Measurements from ENCODE around the gene CSMD2.

Gene CSMD2

DNA sequence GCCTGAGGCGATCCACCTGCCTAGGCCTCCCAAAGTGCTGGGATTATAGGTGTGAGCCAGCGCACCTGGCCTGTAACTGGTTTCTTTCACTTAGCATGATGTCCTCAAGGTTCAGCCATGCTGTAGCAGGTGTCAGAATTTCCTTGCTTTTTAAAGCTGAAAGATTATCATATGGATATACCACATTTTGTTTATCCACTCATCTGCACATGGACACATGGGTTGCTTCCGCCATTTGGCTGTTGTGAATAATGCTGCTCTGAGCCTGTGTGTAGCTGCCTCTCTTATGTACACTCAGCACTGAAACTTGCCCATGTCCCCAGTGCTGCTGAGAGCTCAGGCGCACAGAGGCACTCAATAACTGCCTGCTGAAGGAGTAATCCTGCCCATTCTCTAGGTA, 11.8 kb downstream of the CSMD2 start:
- DNase-seq = no peak

DNA sequence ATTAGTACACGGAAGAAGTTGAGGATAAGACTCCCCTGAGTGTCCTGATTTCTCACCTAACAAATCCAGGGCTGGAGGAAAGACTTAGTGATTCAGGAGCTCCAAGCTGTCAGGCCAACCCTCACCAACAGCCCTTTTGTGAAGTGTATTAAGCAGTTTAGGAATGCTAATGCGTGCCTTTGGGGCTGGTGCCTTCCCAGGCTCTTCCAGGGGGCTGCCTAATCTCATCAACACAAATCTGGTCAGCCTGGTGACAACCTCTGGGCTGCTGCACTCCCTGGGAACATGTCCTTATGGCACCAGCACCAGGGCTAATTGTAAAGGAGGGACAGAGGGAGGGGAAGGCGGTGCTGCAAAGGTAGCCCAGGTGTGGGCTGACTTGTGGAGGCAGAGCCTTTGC, 15.5 kb downstream of the CSMD2 start:
- DNase-seq = no peak

DNA sequence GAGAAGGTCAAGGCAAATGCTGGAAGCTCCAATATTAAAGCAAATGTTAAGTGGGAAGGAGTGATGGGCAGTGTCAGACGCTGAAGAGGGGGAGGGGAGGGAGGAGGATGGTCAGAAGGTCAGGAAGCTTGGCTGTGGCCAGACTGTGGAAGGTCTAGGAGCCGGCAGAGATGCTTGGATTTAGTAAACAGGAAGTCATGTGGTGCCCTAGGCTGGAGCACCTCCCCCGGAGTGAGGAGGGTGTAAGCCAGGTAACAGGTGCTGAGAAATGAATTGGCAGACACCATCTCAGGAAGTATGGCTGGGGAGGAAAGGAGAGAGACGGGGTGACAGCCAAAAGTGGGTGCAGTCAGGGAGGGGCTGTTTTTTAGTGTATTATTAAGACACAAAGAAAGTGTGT, 17.7 kb downstream of the CSMD2 start:
- no peak for DNase-seq

DNA sequence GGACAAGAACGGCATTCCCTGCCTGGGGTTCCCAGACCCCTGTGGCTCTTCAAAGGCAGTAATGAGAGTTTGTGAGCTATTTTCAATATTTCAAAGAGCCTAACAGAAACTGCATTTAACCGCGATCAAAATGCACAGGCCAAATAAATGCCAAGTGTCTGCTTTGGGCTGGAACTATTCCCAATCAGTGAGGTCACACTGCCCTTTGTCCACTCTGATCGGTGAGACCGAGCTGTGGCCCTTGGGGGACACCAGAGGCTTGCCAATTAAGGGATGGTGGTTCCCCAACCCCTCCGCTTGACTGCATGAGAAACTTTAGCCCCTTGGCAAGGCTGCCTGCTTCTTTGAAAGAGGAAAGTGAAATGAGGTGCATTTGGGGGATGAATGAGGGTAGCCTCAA, 20.3 kb downstream of the CSMD2 start:
- no peak for DNase-seq

DNA sequence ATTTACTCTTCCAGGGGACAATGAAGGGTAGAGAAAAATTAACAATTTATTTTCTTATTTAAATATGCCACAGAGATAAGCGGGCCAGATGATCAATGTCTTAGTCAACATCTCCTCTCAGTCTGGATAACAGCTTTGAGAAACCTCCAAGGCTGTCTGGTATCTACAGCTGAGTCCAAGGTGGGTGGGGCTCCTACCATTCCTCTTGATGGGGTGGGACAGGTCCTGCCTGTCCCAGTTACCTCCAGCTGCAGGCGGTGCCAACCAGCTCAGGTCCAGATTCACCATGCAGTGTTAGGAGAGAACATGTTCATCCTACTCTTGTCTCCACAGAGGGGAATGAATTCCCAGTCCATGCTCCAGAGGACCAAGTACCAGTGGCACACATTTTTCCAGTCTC, 21.1 kb downstream of the CSMD2 start:
- no peak for DNase-seq

DNA sequence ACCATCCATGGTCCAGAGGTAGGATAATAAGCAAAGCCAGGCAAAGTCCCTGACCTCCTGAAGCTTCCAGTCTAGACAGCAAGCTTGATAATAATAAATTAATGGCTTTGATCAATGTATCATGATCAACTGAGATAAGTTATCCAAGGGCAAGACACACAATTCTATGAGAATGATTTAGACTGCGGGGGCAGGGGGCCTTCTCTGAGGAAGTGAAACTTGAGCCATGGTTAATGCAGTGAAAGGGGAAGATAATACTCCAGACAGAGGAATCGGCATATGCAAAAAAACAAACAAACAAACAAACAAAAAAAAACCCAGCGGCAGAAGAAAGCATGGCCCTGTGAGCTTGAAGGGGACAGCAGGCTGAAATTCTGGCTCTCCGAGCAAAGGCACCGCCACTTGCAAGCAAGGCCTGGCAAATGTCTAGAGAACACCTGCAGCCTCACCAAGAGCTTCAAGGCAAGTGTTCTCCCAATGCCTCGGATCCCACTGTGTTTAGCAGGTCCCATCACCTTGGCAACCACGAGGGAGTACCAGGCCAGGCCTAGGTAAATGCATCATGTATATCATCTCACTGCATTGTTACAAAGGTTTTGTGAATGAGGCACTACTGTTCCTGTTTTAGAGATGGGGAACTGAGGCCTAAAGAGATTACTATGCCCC, 24.9 kb downstream of the CSMD2 start:
- DNase-seq = no peak

DNA sequence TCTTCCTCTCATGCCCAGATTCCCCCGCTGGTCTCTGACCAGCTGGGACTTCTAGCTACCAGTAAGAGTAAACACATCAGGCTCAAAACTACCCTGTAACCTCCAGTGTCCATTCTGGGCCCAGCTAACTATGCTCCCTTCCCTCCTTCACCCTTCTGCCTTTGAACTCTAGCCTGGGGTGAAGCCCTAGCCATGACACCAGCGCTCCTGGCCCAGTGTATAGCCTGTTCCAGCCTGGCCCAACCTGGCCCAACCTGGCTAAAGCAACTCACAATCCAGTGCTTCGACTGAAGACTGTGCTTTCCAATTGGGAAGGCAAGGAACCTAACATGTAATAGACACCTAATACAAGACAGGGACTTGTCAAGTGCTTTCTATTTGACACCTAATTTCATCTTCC, 27.6 kb downstream of the CSMD2 start:
- DNase-seq = no peak

DNA sequence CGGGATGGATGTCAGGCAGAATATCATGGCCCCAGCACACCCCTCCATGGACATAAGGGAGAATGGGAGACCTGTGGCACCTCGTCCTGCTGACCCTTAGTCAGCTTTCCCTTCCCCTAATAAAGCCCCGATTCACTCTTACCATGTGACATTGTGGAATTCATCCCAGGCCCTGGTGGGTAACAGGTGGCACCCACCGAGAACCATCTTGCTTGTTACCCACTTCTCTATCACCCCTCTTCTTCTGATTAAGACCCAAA, 32.9 kb downstream of the CSMD2 start:
- DNase-seq = no peak

DNA sequence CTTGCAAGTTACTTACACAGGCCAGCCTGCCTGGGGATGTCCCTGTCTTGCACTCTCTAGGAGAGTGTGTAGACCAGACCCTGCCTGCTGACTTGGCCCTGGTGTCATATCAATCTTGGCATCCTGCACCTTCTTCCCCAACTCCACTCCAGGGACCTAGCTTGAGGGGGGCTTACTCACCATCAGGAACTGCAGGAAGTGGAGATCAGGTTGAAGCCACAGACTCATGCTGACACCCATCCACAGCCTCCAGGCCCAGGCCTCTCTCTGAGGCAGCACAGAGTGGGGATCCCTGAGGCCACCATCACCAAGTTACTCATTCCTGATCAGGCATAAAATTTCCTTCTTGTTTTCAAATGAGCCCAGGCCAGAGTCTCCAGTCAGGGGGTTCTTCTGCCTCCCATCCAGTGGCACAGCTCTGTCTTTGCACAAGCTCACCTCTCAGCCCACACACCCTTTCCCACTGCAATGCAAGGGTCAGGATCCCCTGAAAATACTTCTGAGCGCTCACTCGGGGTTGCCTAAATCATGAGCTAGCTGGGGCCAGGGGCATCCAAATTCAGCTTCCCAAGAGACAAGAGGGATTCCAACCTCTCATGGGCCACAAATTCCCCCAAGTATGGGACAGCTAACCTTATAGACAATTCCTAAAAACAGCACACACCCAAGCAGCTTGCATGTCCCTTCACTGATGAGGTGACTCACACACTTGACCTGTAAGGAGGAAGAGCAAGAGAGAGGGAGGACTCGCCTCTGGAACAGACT, 33.5 kb downstream of the CSMD2 start:
- no peak for DNase-seq

DNA sequence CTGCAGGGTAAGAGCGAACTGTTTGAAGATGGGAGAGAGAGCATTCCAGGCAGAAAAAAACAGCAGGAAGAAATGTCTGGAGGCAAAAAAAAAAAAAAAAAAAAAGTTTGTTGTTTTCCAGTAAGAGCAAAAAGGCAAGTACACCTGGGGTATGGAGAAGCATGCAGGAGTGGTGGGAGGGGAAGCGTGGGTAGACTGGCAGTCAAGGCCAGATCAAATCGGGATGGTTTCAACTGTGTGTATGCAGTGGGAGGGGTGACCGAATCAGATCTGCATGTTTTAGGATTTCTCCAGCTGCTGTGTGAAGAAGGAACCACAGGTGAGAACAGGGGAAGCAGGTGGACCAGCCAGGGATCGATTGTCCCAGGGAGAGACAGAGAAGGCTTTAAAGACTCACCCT, 34.7 kb downstream of the CSMD2 start:
- DNase-seq = no peak

DNA sequence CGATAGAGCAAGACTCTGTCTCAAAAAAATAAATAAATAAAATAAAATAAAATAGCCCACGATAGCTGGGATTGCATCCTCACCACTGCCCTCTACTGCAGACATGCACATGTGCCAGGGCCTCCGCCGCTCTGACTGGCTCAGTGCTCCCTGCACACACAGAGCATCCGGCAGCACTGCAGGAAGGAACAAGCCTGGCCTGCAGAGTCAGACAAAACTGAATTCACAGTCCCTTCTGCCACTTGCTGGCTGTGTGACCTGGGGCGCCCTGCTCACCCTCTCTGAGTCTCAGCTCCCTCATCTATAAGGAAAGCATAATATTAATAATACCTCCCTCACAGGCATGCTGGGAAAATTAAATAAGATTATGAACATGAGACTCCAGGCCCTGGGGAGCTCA, 35.4 kb downstream of the CSMD2 start:
- DNase-seq = no peak

DNA sequence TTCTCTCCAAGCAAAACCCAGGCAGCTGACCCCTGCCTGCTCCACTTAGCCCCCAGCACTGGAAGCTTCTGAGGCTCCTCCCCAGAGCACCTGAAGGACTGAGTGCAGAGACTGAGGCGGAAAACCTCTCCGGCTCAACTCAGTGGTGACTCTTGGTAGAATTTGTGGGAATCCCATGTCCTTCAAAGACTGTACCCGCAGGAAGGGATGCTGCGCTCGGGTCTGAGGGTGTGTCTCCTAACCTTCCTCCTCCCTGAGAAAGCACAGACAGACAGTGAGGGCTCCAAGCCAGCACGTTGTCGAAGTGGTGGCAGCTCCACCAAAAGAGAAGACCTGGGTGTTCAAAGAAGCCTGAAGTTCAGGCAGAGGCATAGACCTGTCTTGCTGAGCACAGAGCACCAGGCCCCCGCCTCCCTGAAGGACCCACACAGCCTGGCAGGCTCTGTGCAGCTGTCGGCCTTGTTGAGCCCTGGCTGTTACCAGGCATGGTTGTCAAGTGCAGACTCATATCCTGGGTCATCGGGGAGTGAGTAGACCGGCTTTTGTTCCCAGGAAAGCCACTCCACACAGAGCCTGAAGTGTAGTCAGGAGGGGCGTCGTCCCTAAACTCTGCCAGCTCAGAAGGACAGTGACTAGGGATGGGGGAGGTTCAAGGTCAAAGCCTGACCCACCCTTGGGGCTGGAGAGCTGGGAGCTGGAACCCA, 36.7 kb downstream of the CSMD2 start:
- DNase-seq = no peak

DNA sequence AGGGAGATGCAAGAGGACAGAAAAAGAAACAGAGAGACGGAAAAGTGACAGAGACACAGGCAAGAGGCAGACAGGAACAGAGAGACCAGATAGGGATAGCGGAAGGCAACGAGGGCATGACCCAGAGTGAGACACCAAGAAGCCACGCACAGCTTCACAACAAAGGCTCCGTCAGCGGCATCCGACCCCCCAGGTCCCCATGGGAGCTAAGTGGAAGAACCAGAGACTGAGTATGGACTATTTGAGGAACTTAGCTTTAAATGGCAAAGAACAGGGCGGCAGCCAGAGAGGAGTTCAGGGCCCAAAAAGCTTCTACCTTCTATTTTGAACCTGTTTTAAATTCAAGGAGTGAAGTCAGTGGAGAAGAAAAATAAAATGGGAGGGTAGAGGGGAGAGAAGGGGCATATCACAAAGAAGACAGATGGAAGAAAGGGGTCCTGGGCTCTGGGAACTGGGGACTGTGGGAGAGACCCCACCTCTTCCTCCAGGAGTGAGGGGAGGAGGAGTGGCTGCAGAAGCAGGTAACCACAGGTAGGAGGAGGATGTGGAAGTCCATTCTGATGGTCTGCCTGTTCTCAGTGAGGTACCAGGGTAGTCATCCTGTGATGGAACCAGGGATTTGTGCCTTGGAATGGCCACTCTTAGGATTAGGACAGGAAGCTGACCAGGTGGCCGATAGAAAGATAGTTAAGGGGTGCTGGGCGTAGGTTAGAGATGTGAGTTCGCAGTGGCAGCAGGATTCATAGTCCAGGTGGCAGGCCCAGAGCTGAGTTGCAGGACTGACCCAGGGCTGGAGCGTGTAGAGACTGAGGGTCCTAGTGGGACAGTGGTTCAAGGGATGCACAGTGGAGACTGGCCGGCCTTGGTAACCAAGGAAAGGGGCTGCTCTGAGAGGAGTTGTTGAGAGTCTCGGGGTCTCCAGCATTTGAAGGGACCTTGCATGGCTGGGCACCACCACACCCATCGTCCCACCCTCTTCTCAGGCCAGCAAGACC, 37.7 kb downstream of the CSMD2 start:
- no peak for DNase-seq

DNA sequence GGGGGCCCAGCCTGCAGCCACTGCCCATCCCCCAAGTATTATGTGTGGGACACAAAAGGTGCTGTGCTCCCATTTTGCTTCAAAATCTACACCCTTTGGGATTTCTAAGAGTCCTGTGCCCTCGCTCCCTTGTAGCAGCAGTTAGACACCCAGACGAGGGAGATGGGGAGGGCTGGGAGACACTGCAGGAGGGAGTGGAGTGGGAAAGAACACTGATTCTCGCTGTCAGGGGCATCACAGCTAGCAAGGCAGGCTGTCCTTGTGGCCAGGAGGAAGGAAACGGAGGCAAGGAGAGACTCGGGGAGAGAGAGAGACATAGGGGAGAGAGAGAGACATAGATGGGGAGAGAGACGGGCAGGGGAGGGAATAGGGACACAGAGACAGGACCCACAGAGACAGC, 38.5 kb downstream of the CSMD2 start:
- no peak for DNase-seq

DNA sequence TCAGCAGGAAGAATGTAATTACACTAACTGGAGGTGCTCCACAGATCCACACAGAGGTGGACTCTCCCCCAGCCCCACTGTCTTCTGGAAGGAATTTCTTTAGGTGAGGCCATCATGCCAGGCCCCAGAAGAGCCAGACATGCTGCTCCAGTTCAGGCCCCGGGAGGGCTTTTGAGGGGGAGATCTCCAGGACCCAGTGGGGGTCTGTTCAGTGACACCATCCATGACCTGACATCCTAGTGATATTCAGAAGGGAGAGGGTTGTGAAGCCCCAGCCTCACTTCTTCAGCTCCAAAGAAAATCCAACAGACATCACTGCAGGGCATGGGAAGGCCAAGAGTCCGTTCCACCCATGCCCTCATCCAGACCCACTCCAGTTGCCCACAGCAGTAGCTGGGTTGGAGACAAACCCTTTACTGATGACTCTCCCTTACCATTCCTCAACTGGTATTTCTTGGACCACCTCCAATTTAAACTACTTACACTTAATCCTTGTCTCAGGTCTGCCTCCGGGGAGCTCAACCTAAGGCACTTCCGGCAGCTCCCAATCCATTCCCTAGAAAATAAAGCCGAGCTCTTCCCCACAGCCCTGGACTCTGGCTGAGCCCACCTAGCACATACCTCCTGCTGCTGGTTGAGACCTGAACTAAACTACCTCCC, 39.2 kb downstream of the CSMD2 start:
- no peak for DNase-seq

DNA sequence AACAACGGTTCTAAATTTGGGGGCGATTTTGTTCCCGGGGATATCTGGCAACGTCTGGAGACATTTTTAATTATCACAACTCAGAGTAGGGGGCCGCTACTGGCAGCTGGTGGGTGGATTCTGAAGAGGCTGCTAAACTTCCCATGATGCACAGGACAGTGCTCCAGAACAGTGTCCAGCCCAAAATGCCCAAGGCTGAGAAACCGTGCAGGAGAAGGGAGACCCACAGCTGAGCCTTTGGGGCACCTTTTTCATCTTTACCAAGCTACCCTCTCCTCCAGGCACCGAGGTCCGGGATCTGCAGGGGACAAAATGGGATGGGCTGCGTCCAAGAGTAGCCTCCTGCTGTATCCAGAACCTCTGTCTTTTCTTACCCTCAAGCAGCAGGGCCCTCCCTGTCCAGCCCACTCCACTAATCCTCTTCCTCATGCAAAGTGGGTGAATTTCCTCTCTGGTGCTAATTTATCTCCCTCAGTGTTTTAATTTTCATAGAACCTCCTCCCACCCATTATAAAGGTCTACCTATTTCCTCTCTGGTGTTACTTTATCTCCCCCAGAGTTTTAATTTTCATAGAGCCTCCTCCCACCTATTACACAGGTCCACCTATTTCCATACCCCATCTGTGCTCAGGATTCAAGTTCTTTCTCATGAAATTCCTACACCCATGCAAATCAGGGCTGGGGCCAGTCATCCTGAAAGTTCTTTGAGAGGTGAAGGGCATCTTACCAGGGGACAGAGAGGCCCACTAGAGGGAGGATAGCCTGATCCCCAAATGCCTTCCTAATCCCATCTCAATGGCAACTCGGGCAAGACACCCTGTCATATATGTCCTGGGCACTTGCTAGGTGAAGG, 42.7 kb downstream of the CSMD2 start:
- no peak for DNase-seq

DNA sequence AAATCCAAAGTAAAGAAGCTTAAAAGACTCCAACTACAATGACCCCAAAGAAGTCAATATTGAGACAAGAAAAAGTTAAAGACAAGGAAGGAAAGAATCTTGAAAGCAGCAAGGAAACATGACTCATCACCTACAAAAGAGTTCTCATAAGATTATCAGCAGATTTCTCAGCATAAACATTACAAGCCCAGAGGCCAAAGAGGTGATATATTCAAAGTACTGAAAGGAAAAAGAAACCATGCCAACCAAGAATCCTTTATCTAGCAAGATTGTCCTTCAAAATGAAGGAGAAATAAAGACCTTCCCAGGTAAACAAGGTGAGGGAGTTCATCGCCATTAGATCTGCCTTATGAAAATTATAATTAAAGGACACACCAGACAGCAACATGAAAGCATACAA, 49.8 kb downstream of the CSMD2 start:
- no peak for DNase-seq

DNA sequence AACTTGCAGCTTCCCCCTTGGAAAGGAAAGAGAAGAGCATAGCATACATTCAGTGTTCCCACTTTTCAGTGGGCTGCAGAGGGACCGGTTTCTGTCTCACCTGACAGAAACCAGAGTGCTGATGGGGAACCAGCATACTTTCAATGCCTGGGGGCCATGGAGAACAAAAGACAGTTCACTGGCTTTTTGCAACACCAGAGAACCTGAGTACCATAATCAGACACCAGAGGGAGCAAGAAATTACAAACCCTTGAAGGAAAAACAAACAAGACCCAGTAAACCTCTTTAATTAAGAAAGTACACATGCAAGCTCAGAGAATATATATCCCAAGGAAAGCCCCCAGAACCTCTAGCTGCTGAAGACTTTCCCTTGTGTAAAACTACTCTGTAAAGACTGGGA, 51.1 kb downstream of the CSMD2 start:
- no peak for DNase-seq

DNA sequence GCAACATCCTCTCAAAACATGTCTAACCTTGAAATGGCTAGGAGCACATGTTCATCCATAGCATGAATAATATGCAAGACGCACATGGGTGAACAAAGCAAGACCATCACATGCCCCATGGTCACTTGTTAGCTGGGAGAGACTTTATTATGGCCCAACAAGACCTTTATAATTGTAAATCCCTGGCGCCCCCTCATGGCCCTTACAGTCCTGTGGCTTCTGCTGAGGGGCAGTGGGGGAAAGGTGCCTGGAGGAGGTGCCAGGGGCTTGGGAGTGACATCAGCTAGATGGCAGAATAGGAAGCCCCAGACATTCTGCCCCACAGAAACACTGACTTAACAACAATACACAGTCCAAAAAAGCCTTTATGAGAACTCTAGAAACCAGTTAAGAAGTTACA, 51.7 kb downstream of the CSMD2 start:
- DNase-seq = no peak

DNA sequence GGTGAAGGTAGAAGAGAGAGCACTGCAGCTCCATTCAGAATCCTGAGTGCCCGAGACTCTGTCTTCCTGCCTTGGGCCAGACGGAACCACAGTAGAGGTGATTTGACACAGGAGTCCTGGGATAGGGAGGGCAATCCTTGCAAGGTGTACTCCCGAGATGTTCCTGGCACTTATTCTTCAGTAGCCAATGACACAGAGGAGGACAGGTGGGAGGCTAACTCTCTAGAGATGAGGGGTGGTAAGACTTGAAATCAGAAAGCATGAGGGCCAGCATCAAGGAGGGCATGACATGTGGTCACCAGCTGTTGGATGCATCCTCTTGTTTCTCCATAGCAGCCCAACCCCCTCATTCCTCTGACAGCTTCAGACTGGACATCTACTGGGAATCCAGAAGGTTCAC, 56.3 kb downstream of the CSMD2 start:
- DNase-seq = no peak

DNA sequence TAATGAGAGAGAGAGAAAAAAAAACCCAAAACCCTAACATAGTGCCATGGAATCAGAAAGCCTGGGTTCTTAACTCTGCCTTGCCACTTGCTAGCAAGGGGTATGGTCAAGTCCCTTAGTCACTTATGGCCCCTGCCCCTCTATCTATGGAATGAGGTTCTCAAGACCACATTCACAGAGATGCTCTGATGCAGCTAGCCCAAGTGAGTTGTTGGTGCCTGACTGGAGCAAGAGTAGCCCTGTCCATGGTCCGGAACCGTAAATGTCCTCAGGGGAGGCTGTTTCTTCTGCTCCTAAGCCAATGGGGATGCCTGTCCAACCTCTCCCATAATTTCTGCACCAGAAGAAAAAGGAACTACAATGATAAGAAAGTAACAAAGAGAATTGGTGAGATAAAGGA, 56.8 kb downstream of the CSMD2 start:
- DNase-seq = no peak

DNA sequence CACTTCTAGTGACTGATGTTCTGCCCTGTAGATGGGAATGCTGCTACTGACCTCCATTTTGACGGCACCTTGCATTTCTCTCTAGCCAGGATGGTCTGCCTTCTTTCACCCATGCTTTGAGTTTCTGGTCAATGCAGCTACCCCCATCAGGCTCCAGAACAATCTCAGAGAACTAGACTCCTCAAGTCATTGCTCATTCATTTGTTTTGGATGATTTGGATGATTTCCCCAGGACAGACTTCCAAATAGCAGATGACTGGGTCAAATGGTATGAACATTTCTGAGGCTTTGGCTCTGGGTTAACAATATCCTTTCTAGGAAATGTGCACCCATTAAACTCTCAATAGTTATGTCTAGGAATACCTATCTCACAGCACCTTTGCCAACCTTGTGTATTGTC, 63.9 kb downstream of the CSMD2 start:
- DNase-seq = no peak
